B cell (primary cell): ENCODE results near the gene SNTB2. TPM values are rescaled to one million over a fixed set of nuclear protein-coding genes. Genes with fewer than 3 reads are reported as not detected.

Experiments used
- ATAC-seq: fragments of 200-7000 bp; cut with Tn5 transposase; one replicate; pipeline ENCODE4 v1.10.0; 2021; ENCODE audit warnings: low read depth, mild to moderate bottlenecking, moderate number of reproducible peaks, moderate library complexity
- CTCF ChIA-PET: fragments of 350-600 bp; sonication (Branson Sonifier 250); formaldehyde crosslinking; loops from one replicate; lab custom pipeline; 2021; ENCODE audit warnings: antibody characterized with exemption, inconsistent platforms; lab: Charles Lee
- POLR2A ChIA-PET: fragments of 350-600 bp; sonication (Branson Sonifier 250); formaldehyde crosslinking; loops from one replicate; lab custom pipeline; 2021; ENCODE audit warnings: antibody characterized with exemption; lab: Charles Lee
- DNase-seq: peaks from one replicate; pipeline ENCODE4 v3.0.0; 2013
- H2AFZ ChIP-seq: 2 replicates; pipeline ENCODE4 v1.6.1; 2012; ENCODE audit warnings: mild to moderate bottlenecking, low read depth, low read length; ENCODE audit not compliant: insufficient read depth, poor library complexity, severe bottlenecking
- H3K27ac ChIP-seq, 2 donors: 1 replicate in 1 of 2; 2 replicates in 1 of 2; pipeline ENCODE4 v1.5.1; 2012 to 2013; ENCODE audit warnings: low read length in 2 of 2, mild to moderate bottlenecking in 2 of 2, moderate library complexity in 1 of 2
- H3K27me3 ChIP-seq, 4 experiments: fragments of 200-600 bp in 1 of 4; sonication (generic) in 1 of 4; replicated peaks in 1 of 4; 1 replicate in 2 of 4; 2 replicates in 2 of 4; pipeline versions ENCODE4 v1.6.1 to v1.7.0; 2013 to 2016; ENCODE audit warnings: low read length in 3 of 4, mild to moderate bottlenecking in 2 of 4, mixed read lengths in 1 of 4, moderate library complexity in 1 of 4; ENCODE audit not compliant: insufficient read depth in 4 of 4, control insufficient read depth in 3 of 4; ENCODE audit errors: control extremely low read depth in 1 of 4
- H3K36me3 ChIP-seq, 2 experiments: replicated peaks in 1 of 2; 1 replicate in 1 of 2; 2 replicates in 1 of 2; pipeline versions ENCODE4 v1.6.1 to v1.7.1; 2013; ENCODE audit warnings: low read length in 1 of 2; ENCODE audit not compliant: insufficient read depth in 2 of 2, control insufficient read depth in 1 of 2; ENCODE audit errors: control extremely low read depth in 1 of 2, extremely low read depth in 1 of 2
- H3K4me1 ChIP-seq, 2 donors: fragments of 200-600 bp in 1 of 2; sonication (generic) in 1 of 2; 1 replicate in 1 of 2; 2 replicates in 1 of 2; pipeline versions ENCODE4 v1.5.1 to v1.6.1; 2013 to 2017; ENCODE audit warnings: low read length in 2 of 2; ENCODE audit not compliant: control insufficient read depth in 2 of 2, insufficient read depth in 2 of 2
- H3K4me2 ChIP-seq: replicated peaks from 2 replicates; pipeline ENCODE3; 2012; ENCODE audit warnings: mild to moderate bottlenecking, low read depth, low read length; ENCODE audit not compliant: poor library complexity, severe bottlenecking
- H3K4me3 ChIP-seq, 5 experiments: fragments of 200-600 bp in 1 of 5; sonication (generic) in 1 of 5; 1 replicate in 3 of 5; 2 replicates in 2 of 5; pipeline versions ENCODE4 v1.5.1 to v1.7.0; 2011 to 2016; ENCODE audit warnings: low read length in 4 of 5, mild to moderate bottlenecking in 4 of 5, low read depth in 2 of 5, control low read depth in 1 of 5, moderate library complexity in 1 of 5; ENCODE audit not compliant: insufficient read depth in 1 of 5; ENCODE audit errors: control extremely low read depth in 1 of 5, extremely low read depth in 1 of 5
- H3K79me2 ChIP-seq: fragments of 200-600 bp; sonication (generic); one replicate; pipeline ENCODE4 v1.6.0; 2016; ENCODE audit warnings: low read length; ENCODE audit not compliant: control insufficient read depth, insufficient read depth
- H3K9ac ChIP-seq: fragments of 200-600 bp; sonication (generic); 2 replicates; pipeline ENCODE4 v1.6.1; 2017; ENCODE audit warnings: mild to moderate bottlenecking, low read length, moderate library complexity
- H3K9me3 ChIP-seq, 3 donors: one replicate each; pipeline versions ENCODE4 v1.6.1 to v1.7.1; 2013; ENCODE audit warnings: low read length in 2 of 3; ENCODE audit not compliant: control insufficient read depth in 2 of 3, insufficient read depth in 1 of 3; ENCODE audit errors: control extremely low read depth in 1 of 3
- H4K20me1 ChIP-seq: 2 replicates; pipeline ENCODE4 v1.6.0; 2012; ENCODE audit warnings: mild to moderate bottlenecking, low read length; ENCODE audit not compliant: insufficient read depth, control insufficient read depth, poor library complexity, severe bottlenecking
- H3K27ac Mint-ChIP-seq: one replicate; pipeline ENCODE4 v1.8.0; 2021; ENCODE audit warnings: mixed read lengths
- H3K27me3 Mint-ChIP-seq: one replicate; pipeline ENCODE4 v1.8.0; 2021; ENCODE audit warnings: mixed read lengths
- H3K4me1 Mint-ChIP-seq: one replicate; pipeline ENCODE4 v1.8.0; 2021; ENCODE audit warnings: mixed read lengths
- H3K4me3 Mint-ChIP-seq: one replicate; pipeline ENCODE4 v1.8.0; 2021; ENCODE audit warnings: mixed read lengths
- H3K9me3 Mint-ChIP-seq: one replicate; pipeline ENCODE4 v1.8.0; 2022; ENCODE audit warnings: mixed read lengths; ENCODE audit not compliant: insufficient read depth
- EZH2 ChIP-seq: IDR thresholded peaks from 2 replicates; pipeline ENCODE4 v1.6.1; 2012; ENCODE audit warnings: borderline replicate concordance, low read depth, mild to moderate bottlenecking, moderate library complexity, low read length; ENCODE audit not compliant: insufficient read depth, poor library complexity, severe bottlenecking
- WGBS: methylation state at CpG from one replicate; pipeline ENCODE4 v1.1.5; 2013; ENCODE audit warnings: missing lambda C conversion rate; ENCODE audit not compliant: insufficient coverage; 5-methylcytosine and 5-hydroxymethylcytosine counted together
- intact Hi-C: fragments of 100-400 bp; cut with micrococcal nuclease; formaldehyde crosslinking; loops from one replicate; pipeline ENCODE4 v1.10.0; 2022
- polyA plus RNA-seq: library from polyadenylated mRNA; depleted of rRNA; stranded (reverse); fragments of >200 nt; gene quantifications from 2 replicates; pipeline ENCODE4 v1.2.3, GENCODE V29; 2012
- total RNA-seq, 2 donors: library from RNA; stranded (reverse); fragments of 120-200 nt in 1 of 2; gene quantifications; 1 replicate in 1 of 2; 2 replicates in 1 of 2; pipeline versions ENCODE4 v1.2.3 to v1.2.4, GENCODE V29; 2013 to 2022
- TF ChIP-seq, protein P1 (sequence below): fragments of 200-600 bp; IDR thresholded peaks from one replicate; pipeline ENCODE4 v1.8.0; 2022; ENCODE audit warnings: antibody characterized with exemption, mild to moderate bottlenecking

The SNTB2 gene
- total and polyA plus RNA-seq, 2 donors (not counting 1 experiment from before 2014, with no cell fraction given): 3.8 to 16.2 TPM

DNA sequence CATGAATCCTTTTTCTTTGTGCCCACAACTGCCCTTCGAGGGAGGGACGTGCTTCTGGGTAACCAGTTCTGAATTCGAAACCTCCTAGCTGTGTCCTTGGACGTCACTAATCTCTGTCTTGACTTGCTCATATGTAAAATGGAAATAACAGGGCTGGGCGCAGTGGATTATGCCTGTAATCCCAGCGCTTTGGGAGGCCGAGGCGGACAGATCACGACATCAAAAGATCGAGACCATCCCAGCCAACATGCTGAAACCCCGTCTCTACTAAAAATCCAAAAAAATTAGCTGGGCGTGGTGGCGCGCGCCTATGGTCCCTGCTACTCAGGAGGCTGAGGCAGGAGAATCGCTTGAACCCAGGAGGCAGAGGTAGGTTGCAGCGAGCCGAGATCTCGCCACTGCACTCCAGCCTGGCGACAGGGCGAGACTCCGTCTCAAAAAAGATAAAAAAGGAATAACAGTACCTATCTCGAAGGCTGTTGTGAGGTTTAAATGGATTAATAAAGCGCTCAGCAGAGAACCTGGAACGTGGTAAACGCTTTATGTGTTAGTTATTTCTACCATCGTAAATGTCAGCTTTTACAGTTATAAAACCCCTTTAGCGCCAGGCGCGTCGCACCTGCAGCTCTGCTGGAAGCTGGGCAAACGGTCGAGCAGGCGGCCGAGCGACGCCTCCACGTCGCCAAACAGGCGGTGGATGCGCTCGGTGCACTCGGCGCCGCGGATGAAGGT is 151.8 kb downstream of the SNTB2 start:
- intact Hi-C loops: loop anchor here (1.0 to 2.0 kb wide), 8 partner anchors 8 to 914 kb away; partner anchors contain the start of genes CYB5B, NFAT5, NOB1 and PDF
- ATAC-seq (no peak), DNase-seq (no peak)
- Histone ChIP-seq H3K4me1 (peaks cover 17 to 27% of the 10 kb centered on the region in 2 donors), H3K79me2 (peaks cover 58% of the 10 kb centered on the region), H3K4me2 (peak overlapping the region; percentile 79), H4K20me1 (no peaks in the 10 kb centered on the region), H3K27me3 (no peaks in the 10 kb centered on the region), H3K4me3 (peak overlapping the region; percentile 26 to 99 (median 68)), H3K9ac (peak overlapping the region; percentile 96), H2AFZ (peak overlapping the region; percentile 99), H3K36me3 (peaks cover 1 to 40% of the 10 kb centered on the region in 2 experiments), H3K9me3 (no peaks in the 10 kb centered on the region), H3K27ac (peak overlapping the region; percentile 65 to 87)
- H3K27ac Mint-ChIP-seq: peak overlapping the region; percentile 98
- WGBS: 25% methylated on average over 37 of the region's 46 CpGs
- TF ChIP-seq, protein P1, sequence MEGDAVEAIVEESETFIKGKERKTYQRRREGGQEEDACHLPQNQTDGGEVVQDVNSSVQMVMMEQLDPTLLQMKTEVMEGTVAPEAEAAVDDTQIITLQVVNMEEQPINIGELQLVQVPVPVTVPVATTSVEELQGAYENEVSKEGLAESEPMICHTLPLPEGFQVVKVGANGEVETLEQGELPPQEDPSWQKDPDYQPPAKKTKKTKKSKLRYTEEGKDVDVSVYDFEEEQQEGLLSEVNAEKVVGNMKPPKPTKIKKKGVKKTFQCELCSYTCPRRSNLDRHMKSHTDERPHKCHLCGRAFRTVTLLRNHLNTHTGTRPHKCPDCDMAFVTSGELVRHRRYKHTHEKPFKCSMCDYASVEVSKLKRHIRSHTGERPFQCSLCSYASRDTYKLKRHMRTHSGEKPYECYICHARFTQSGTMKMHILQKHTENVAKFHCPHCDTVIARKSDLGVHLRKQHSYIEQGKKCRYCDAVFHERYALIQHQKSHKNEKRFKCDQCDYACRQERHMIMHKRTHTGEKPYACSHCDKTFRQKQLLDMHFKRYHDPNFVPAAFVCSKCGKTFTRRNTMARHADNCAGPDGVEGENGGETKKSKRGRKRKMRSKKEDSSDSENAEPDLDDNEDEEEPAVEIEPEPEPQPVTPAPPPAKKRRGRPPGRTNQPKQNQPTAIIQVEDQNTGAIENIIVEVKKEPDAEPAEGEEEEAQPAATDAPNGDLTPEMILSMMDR: no peak
- no peak for TF ChIP-seq EZH2
- ChIA-PET POLR2A (interaction anchor here (1.9 kb wide), 1 partner anchor 9 kb away, joined by 11 read pairs; the partner anchor contains the start of gene PDF), CTCF (interaction anchor here (0.7 to 2.0 kb wide), 6 partner anchors 8 to 47 kb away, joined by 3 to 7 read pairs (median 4); partner anchors contain the start of genes PDF and TERF2)
- H3K4me1 Mint-ChIP-seq: peaks cover 49% of the 10 kb centered on the region
- peak overlapping the region; percentile 98 for H3K4me3 Mint-ChIP-seq
- H3K27me3 Mint-ChIP-seq: no peaks in the 10 kb centered on the region
- no peaks in the 10 kb centered on the region for H3K9me3 Mint-ChIP-seq
